ENCODE measurements around the gene SSUH2.
"Not testable (repeated sequence)": the region's sequence is repeated elsewhere in the genome, so short reads cannot be mapped to it uniquely, and the experiment has no call there.

SSUH2 gene

DNA sequence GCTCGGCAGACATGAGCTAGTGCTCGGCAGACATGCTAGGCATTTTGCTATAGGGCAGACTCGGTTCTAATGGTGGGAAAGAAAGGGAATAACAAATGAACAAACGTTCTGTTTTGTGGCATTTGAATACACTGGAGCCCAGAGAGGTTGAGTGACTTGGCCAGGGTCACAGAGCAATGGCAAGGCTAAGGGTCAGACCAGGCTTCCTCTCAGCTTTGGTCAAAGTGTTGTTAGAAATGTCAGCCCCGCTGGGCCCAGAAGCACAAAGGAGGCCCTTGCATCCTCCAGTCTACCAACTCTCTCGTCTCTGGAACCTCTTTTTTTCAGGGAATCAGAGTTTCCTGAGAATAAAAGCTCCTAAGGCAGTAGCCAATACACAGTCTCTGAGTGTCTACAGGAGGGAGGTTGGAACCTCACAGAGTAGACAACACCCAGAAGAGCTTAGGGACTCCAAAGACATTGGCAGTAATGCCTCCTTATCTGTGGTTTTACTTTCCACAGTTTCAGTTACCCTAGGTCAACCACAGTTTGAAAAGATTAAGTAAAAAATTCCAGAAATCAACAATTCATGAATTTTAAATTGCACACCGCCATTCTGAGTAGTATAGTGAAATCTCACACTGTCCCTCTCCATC is 47.3 kb downstream of the SSUH2 start:
- H3K27me3 ChIP-seq (ENCODE audit: control insufficient read depth, insufficient read depth, low read length): no peaks in the 10 kb centered on the region
- H3K4me3 ChIP-seq (ENCODE audit: low read length): no peak overlapping the region
- no peaks in the 10 kb centered on the region for H3K4me1 ChIP-seq (ENCODE audit: control insufficient read depth, insufficient read depth, low read length)
- no peak overlapping the region for H3K9ac ChIP-seq (ENCODE audit: low read length)
- H3K36me3 ChIP-seq (ENCODE audit: control insufficient read depth, insufficient read depth, low read length): no peaks in the 10 kb centered on the region
- no peaks in the 10 kb centered on the region for H3K9me3 ChIP-seq (ENCODE audit: control insufficient read depth, low read length)

DNA sequence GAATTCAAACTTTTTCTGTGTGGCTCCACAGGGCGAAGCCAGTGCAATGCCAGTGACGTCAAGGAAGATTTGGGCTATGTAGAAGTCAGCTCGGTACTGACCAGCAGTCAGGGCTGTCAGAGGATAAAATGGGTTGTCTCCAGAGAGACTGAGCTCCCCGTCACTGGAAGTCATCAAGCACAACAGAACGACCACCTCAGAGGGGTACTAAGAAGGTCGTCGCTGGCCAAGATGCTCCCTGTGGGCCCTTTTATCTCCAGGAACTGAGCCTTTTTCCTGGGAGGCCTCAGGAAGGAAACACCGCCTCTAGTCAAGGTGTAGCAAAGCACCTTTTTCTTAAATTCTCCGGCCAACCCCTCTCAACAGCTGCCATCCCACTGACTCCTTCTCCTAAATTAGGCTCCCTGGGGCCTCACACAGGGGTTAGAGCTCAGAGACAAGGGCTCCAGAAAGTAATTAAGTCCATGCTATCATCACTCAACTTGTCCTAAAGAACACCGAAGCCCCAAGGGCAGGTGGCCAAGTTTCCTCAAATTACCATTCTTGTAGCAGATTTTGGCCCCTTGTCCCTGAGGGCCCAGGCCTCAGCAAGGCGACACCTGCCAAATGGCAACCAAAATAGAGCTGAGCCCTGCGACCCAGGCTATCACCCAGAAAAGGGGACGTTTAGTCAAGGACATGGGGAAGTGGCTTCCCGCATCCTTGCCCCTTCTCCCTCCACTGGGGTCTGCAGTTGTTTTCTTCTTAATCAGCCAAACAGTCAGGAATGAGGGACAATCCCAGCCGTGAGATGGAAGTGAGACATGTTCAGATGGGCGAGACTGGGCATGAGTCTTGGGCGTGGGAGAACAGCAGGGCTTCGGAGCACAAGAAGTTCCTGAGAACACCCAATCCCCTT is 48.0 kb downstream of the SSUH2 start:
- Histone ChIP-seq H3K36me3 (ENCODE audit: control insufficient read depth, insufficient read depth, low read length) (no peaks in the 10 kb centered on the region), H3K4me3 (ENCODE audit: low read length) (no peak overlapping the region), H3K9me3 (ENCODE audit: control insufficient read depth, low read length) (no peaks in the 10 kb centered on the region), H3K9ac (ENCODE audit: low read length) (no peak overlapping the region), H3K4me1 (ENCODE audit: control insufficient read depth, insufficient read depth, low read length) (no peaks in the 10 kb centered on the region), H3K27me3 (ENCODE audit: control insufficient read depth, insufficient read depth, low read length) (no peaks in the 10 kb centered on the region)

DNA sequence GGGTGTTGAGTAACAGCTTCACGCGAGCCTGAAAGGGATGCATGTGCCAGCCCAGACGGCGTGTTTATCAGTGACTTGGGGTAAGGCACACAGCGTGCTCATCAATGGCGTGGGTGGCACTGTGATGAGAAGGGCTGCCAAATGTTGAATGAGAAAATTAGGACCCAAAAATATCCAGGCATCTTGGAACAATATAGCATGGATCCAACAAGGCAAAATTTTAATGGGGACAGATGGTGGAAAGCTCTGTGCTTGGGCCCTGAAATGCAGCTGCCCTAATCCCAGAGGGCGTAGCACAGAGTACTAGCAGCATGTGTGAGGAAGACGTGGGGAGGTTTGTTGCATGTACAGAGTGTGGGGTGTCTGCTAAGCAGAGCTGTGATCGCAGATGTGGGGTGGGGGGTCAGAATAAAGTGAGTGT is 48.9 kb downstream of the SSUH2 start:
- H3K9me3 ChIP-seq (ENCODE audit: control insufficient read depth, low read length): no peaks in the 10 kb centered on the region
- H3K36me3 ChIP-seq (ENCODE audit: control insufficient read depth, insufficient read depth, low read length): no peaks in the 10 kb centered on the region

DNA sequence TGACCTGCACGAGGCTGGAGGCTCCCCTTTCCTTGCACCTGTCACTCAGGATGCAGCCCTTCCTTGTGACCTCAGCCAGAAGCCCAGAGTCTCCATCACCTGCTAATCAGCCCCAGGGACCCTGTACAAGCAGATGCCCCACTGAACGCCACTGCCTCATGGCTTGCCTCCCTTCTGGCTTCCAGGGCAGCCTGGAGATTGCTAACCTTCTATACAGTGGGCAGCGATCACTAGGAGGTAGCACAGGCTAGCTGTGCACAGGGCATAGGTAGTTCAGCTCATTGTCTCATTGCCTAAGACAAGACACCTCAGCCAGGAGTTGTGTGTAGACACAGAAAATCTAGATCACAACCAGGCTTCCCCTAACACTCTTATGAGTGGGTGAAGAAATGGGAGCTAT is 49.3 kb downstream of the SSUH2 start:
- no peaks in the 10 kb centered on the region for H3K27me3 ChIP-seq (ENCODE audit: control insufficient read depth, insufficient read depth, low read length)
- H3K36me3 ChIP-seq (ENCODE audit: control insufficient read depth, insufficient read depth, low read length): no peaks in the 10 kb centered on the region
- H3K4me1 ChIP-seq (ENCODE audit: control insufficient read depth, insufficient read depth, low read length): no peaks in the 10 kb centered on the region
- no peak overlapping the region for H3K9ac ChIP-seq (ENCODE audit: low read length)
- H3K4me3 ChIP-seq (ENCODE audit: low read length): no peak overlapping the region
- no peaks in the 10 kb centered on the region for H3K9me3 ChIP-seq (ENCODE audit: control insufficient read depth, low read length)

More for the DNA sequence above, 48.9 kb downstream of the SSUH2 start:
- no peak overlapping the region for H3K4me3 ChIP-seq (ENCODE audit: low read length)
- H3K9ac ChIP-seq (ENCODE audit: low read length): no peak overlapping the region
- H3K4me1 ChIP-seq (ENCODE audit: control insufficient read depth, insufficient read depth, low read length): no peaks in the 10 kb centered on the region
- H3K27me3 ChIP-seq (ENCODE audit: control insufficient read depth, insufficient read depth, low read length): no peaks in the 10 kb centered on the region

DNA sequence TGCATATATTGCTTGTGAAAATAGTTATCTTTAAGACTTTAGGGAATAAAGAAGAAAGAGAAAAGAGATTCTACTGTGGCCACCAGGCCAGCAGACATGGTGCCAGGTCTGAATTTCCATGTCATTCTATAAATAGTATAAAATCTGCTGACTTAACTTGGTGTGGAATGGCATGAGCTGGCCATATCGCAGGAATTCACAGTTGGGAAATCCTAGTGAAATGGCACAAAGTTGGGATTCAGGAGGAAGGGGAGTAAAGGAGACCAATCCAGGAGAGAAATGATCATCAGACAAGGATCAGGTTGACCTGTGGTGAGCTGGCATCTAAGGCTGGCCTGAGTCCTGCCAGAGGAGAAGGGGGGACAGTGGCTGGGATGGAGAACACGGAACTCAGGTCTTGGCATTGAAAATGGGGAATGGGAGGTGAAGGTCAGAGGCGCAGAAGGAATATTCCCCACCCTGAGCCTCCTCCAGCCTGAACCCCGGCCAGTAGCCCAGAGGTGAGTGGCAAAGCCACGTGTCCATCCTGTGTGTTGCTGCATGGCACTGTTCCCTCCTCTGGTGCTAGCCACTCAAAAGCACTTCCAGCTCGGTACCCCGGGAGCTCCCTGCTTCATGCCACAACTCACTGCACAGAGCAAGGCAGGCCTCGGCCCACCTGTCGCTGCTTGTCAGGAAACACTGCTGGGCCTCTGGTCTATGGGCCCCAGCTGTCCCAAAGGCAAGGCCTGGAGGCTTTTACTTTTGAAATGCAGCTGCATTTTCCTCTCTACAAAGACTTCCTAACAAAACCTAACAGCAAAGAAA is 51.4 kb downstream of the SSUH2 start:
- H3K36me3 ChIP-seq (ENCODE audit: control insufficient read depth, insufficient read depth, low read length): no peaks in the 10 kb centered on the region
- H3K9me3 ChIP-seq (ENCODE audit: control insufficient read depth, low read length): no peaks in the 10 kb centered on the region
- no peaks in the 10 kb centered on the region for H3K27me3 ChIP-seq (ENCODE audit: control insufficient read depth, insufficient read depth, low read length)
- no peak overlapping the region for H3K9ac ChIP-seq (ENCODE audit: low read length)
- H3K4me3 ChIP-seq (ENCODE audit: low read length): no peak overlapping the region
- no peaks in the 10 kb centered on the region for H3K4me1 ChIP-seq (ENCODE audit: control insufficient read depth, insufficient read depth, low read length)

DNA sequence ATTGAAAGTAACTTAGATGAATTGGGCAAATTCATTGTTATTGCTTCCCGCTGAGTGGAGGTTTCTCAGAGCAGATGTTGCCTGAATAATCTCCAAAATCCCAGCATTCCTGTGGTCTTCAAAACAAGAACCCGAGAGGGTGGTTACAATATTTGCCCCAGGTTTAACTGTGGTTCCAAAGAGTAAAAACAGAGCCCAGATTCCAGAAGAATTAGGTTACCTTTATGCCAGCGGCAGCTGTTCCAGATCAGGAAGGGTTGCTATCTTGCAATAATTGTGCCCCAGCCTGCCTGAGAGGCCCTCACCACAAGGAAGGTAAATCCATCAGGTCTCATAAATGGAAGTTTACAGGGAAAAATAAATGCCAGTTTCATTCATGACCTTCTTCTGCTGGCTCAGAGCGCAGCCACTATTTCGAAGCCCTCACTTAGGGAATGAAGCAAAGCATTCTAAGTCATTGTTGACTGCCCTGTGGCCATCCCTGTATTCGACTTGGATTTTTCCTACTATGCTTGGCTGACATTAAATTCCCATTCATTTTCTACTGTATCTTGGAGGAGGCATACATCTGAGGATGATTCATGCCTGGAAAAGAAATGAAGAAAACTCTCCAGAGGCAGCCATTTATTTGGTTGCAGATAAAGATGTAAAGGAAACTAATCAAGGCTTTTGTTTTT is 54.6 kb downstream of the SSUH2 start:
- H3K9ac ChIP-seq (ENCODE audit: low read length): no peak overlapping the region
- no peaks in the 10 kb centered on the region for H3K4me1 ChIP-seq (ENCODE audit: control insufficient read depth, insufficient read depth, low read length)
- no peak overlapping the region for H3K4me3 ChIP-seq (ENCODE audit: low read length)
- no peaks in the 10 kb centered on the region for H3K36me3 ChIP-seq (ENCODE audit: control insufficient read depth, insufficient read depth, low read length)
- no peaks in the 10 kb centered on the region for H3K9me3 ChIP-seq (ENCODE audit: control insufficient read depth, low read length)
- H3K27me3 ChIP-seq (ENCODE audit: control insufficient read depth, insufficient read depth, low read length): no peaks in the 10 kb centered on the region

DNA sequence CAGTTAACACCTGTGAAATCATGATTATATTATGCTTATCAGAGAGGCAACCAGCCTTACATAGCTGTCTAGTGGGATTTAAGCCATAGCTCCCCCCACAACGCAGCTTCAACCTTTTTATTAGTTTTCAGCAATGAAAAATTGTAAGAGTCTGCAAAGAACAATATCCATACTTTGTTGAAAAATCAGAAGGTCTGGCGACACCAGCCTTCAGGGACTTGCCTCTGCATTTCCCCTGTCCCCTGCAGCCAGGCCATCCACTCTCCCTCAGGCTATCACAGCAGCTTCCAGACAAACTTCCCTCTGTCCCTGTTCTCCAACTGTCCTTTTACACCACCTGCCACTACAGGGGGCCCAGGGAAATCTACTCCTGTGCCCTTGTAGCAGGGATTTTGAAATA is 59.9 kb downstream of the SSUH2 start:
- Histone ChIP-seq H3K36me3 (ENCODE audit: control insufficient read depth, insufficient read depth, low read length) (no peaks in the 10 kb centered on the region), H3K9ac (ENCODE audit: low read length) (no peak overlapping the region), H3K27me3 (ENCODE audit: control insufficient read depth, insufficient read depth, low read length) (no peaks in the 10 kb centered on the region)

DNA sequence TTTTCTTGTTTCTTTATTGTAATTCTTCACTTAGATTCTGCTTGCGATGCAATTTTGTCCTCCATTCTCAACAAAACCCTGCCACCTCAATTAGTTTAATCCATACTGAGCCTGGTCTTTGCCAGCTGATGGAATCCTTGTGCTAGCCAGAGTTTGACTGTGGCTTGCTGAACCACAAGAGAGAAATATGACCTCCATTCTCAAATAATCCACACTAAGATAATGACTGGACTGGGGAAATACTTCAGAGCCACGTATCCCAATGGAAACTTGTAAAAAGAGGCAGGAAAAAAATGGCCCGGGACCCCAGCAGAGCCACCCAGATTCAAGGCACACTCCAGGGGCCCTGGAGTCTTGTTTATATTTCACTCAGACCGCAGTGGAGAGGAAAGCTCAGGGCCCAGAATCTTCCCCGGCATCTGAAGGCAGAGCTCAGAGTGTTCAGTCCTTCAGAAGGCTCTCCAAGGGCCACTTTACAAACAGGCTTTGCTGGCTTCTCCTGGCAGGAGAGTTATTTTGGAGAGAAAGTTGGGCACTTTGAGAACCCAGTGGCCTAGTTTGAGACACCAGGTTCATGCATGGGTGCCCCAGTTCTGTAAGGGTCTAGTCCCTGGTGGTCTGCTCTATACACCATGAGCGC is 62.7 kb downstream of the SSUH2 start:
- H3K36me3 ChIP-seq (ENCODE audit: control insufficient read depth, insufficient read depth, low read length): no peaks in the 10 kb centered on the region
- no peaks in the 10 kb centered on the region for H3K9me3 ChIP-seq (ENCODE audit: control insufficient read depth, low read length)

More for the DNA sequence above, 59.9 kb downstream of the SSUH2 start:
- H3K4me1 ChIP-seq (ENCODE audit: control insufficient read depth, insufficient read depth, low read length): no peaks in the 10 kb centered on the region
- no peaks in the 10 kb centered on the region for H3K9me3 ChIP-seq (ENCODE audit: control insufficient read depth, low read length)
- H3K4me3 ChIP-seq (ENCODE audit: low read length): no peak overlapping the region

DNA sequence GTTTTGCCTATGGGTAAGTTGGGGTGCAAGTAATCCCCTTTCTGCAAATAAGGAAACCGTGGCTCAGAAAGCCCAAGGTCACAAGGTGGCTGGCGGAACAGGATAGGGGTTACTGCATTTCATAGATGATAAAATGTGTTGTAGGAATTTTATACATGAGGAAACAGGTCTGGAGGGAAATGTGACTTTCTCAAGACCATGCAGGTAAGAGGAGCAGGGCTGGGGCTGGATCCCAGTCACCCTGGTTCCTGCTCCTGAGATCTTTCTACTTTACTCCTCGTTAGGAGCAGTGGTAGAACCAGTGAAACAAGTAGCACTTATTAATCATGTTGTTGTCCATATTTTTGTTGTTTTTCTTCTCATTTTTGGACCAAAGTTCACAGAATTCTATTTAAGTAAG is 63.2 kb downstream of the SSUH2 start:
- no peak overlapping the region for H3K9ac ChIP-seq (ENCODE audit: low read length)
- no peaks in the 10 kb centered on the region for H3K27me3 ChIP-seq (ENCODE audit: control insufficient read depth, insufficient read depth, low read length)
- no peaks in the 10 kb centered on the region for H3K36me3 ChIP-seq (ENCODE audit: control insufficient read depth, insufficient read depth, low read length)
- H3K4me1 ChIP-seq (ENCODE audit: control insufficient read depth, insufficient read depth, low read length): no peaks in the 10 kb centered on the region
- H3K4me3 ChIP-seq (ENCODE audit: low read length): no peak overlapping the region
- no peaks in the 10 kb centered on the region for H3K9me3 ChIP-seq (ENCODE audit: control insufficient read depth, low read length)

More for the DNA sequence above, 62.7 kb downstream of the SSUH2 start:
- Histone ChIP-seq H3K9ac (ENCODE audit: low read length) (no peak overlapping the region), H3K27me3 (ENCODE audit: control insufficient read depth, insufficient read depth, low read length) (no peaks in the 10 kb centered on the region), H3K4me3 (ENCODE audit: low read length) (no peak overlapping the region), H3K4me1 (ENCODE audit: control insufficient read depth, insufficient read depth, low read length) (no peaks in the 10 kb centered on the region)

DNA sequence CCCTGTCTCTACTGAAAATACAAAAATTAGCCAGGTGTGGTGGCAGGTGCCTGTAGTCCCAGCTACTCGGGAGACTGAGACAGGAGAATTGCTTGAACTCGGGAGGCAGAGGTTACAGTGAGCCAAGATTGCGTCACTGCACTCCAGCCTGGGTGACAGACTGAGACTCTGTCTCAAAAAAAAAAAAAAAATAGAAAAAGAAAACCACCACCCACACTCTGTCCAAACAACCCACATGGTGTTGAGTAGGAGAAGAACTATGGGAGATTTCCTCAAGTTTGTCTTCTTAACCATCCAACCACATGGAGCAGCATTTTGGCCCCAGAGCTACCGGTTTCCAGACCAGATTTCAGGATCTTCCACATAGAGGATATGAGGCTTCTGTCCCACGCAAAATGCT is 64.2 kb downstream of the SSUH2 start:
- H3K9ac ChIP-seq (ENCODE audit: low read length); H3K4me1 ChIP-seq (ENCODE audit: control insufficient read depth, insufficient read depth, low read length); H3K27me3 ChIP-seq (ENCODE audit: control insufficient read depth, insufficient read depth, low read length); H3K9me3 ChIP-seq (ENCODE audit: control insufficient read depth, low read length); H3K4me3 ChIP-seq (ENCODE audit: low read length); H3K36me3 ChIP-seq (ENCODE audit: control insufficient read depth, insufficient read depth, low read length): not testable (repeated sequence)

DNA sequence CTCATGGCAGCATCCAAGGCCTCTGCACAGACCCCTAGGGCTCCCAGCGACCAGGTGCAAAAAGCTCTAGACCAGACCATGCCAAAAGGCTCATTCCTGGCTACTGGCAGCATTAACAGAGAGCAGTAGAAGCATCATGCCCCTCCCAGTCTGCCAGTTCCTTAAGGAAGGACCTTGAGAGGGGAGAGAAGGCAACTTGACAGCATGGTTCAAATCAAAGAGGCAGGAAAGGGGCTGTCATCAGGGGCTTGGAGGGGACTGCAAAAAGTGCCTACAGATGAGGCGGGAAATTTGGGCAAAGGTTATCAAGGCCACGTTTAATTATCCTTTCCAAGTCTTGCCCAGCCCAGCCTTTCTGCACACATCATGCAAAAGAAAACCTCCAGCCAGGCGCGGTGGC is 64.7 kb downstream of the SSUH2 start:
- Histone ChIP-seq H3K27me3 (ENCODE audit: control insufficient read depth, insufficient read depth, low read length) (no peaks in the 10 kb centered on the region), H3K4me1 (ENCODE audit: control insufficient read depth, insufficient read depth, low read length) (no peaks in the 10 kb centered on the region), H3K36me3 (ENCODE audit: control insufficient read depth, insufficient read depth, low read length) (no peaks in the 10 kb centered on the region), H3K4me3 (ENCODE audit: low read length) (no peak overlapping the region), H3K9me3 (ENCODE audit: control insufficient read depth, low read length) (no peaks in the 10 kb centered on the region), H3K9ac (ENCODE audit: low read length) (no peak overlapping the region)

Data from mucosa of stomach (tissue), 1 donor.